ENCODE data around the gene FBH1.

Gene FBH1

GRCh38 chr10:5981529-5981928, 91.5 kb downstream of the FBH1 start:
- DNase-seq: no peak

GRCh38 chr10:5983774-5984173, 93.7 kb downstream of the FBH1 start:
- no peak for DNase-seq

GRCh38 chr10:5985029-5985428, 95.0 kb downstream of the FBH1 start:
- DNase-seq: no peak

Data from inflammatory macrophage (primary cell).